ENCODE results near the gene PLA2G4D.

DNA sequence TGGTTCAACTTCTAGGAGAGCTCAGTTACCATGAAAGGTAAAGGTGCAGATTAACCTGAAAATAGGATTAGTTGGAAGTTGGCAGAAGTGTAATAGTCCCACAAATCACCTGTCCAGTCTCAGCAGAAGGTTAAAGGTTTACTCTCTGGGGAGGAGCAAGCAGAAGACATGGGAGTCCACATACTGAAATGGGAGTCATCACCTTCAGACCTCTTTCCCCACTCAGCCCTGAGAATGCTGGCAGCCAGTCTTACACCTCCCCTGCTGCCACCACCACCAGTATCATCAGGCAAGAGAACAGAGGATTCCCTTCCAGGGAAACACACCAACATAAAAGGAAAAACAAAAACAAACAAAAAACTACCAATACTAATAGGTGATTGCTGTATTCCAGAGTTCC lies 13.8 kb upstream of the PLA2G4D start:
- TF ChIP-seq CTCF (IDR thresholded peaks at IDR 0.05; ENCODE audit: low read length) (no peak), EZH2 (IDR thresholded peaks at IDR 0.05; ENCODE audit: borderline replicate concordance, low read length) (no peak)
